OCI-LY1 (cell line): ENCODE data around the gene CCM2.

Experiments
- EZH2 ChIP-seq: fragments of 200-600 bp; sonication (generic), shearing (Covaris generic); IDR thresholded peaks from 2 replicates; pipeline ENCODE4 v1.8.0; 2017; ENCODE audit warnings: borderline replicate concordance, mixed run types, mild to moderate bottlenecking, antibody characterized with exemption, low read length, moderate library complexity, mixed read lengths
- TF ChIP-seq, protein P1 (sequence below): fragments of 200-600 bp; sonication (generic), shearing (Covaris generic); IDR thresholded peaks from 2 replicates; pipeline ENCODE4 v1.5.1; 2017; ENCODE audit warnings: mild to moderate bottlenecking, antibody characterized with exemption, low read length, moderate library complexity, mixed read lengths

DNA sequence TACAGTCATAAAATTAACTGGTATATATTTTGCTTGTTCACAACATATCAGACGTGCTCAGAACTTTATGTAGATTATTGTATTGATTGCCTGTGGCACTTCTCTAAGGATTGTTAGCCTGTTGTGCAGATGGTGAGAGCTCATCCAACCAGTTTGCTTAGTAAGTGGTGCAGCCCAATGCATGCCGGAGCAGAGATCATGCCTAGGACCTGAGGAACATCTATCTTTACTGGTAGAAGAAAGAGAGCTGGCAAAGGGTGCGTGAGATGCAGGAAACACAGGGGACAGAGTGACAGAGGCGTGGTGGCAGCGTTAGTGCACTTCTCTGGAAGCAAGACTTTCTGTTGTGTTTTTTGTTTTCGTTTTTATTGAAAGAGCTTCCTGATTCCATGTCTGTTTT, 35.9 kb downstream of the CCM2 start:
- TF ChIP-seq, protein P1, sequence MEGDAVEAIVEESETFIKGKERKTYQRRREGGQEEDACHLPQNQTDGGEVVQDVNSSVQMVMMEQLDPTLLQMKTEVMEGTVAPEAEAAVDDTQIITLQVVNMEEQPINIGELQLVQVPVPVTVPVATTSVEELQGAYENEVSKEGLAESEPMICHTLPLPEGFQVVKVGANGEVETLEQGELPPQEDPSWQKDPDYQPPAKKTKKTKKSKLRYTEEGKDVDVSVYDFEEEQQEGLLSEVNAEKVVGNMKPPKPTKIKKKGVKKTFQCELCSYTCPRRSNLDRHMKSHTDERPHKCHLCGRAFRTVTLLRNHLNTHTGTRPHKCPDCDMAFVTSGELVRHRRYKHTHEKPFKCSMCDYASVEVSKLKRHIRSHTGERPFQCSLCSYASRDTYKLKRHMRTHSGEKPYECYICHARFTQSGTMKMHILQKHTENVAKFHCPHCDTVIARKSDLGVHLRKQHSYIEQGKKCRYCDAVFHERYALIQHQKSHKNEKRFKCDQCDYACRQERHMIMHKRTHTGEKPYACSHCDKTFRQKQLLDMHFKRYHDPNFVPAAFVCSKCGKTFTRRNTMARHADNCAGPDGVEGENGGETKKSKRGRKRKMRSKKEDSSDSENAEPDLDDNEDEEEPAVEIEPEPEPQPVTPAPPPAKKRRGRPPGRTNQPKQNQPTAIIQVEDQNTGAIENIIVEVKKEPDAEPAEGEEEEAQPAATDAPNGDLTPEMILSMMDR = no peak
- no peak for TF ChIP-seq EZH2
